H9 (cell line): ENCODE results near the gene FAM114A1. TPM values are rescaled to one million over a fixed set of nuclear protein-coding genes. Genes with fewer than 3 reads are reported as not detected.

ENCODE experiments used
- DNase-seq: peaks from one replicate; pipeline ENCODE4 v3.0.0-alpha.2; 2017
- H2AFZ ChIP-seq: one replicate; pipeline ENCODE4 v1.6.1; 2013; ENCODE audit warnings: mild to moderate bottlenecking, low read length, control low read depth, moderate library complexity
- H2AK5ac ChIP-seq: 2 replicates; pipeline ENCODE4 v1.6.1; 2013; ENCODE audit warnings: low read length, control low read depth, mixed read lengths; ENCODE audit not compliant: insufficient read length
- H2BK120ac ChIP-seq: one replicate; pipeline ENCODE4 v1.6.1; 2013; ENCODE audit warnings: low read depth, mild to moderate bottlenecking, low read length, control low read depth, inconsistent platforms; ENCODE audit not compliant: poor library complexity, severe bottlenecking
- H2BK12ac ChIP-seq: 2 replicates; pipeline ENCODE4 v1.6.1; 2013; ENCODE audit warnings: low read length, control low read depth, mixed read lengths, low read depth; ENCODE audit not compliant: insufficient read length
- H2BK15ac ChIP-seq: 2 replicates; pipeline ENCODE4 v1.6.1; 2013; ENCODE audit warnings: low read depth, low read length, control low read depth
- H2BK20ac ChIP-seq: one replicate; pipeline ENCODE4 v1.6.1; 2013; ENCODE audit warnings: low read depth, mild to moderate bottlenecking, low read length, control low read depth, inconsistent platforms; ENCODE audit not compliant: poor library complexity, severe bottlenecking
- H2BK5ac ChIP-seq: 2 replicates; pipeline ENCODE4 v1.6.1; 2013; ENCODE audit warnings: low read length, control low read depth, mixed read lengths; ENCODE audit not compliant: insufficient read length
- H3K14ac ChIP-seq: 2 replicates; pipeline ENCODE4 v1.6.1; 2013; ENCODE audit warnings: low read length, control low read depth; ENCODE audit not compliant: insufficient read depth
- H3K18ac ChIP-seq: 2 replicates; pipeline ENCODE4 v1.6.1; 2013; ENCODE audit warnings: low read depth, mild to moderate bottlenecking, mixed read lengths, low read length, control low read depth; ENCODE audit not compliant: insufficient read length
- H3K23ac ChIP-seq: 2 replicates; pipeline ENCODE4 v1.6.1; 2013; ENCODE audit warnings: low read length, control low read depth, mixed read lengths, low read depth; ENCODE audit not compliant: insufficient read length
- H3K23me2 ChIP-seq: 2 replicates; pipeline ENCODE4 v1.6.1; 2013; ENCODE audit warnings: low read depth, mild to moderate bottlenecking, mixed read lengths, low read length, control low read depth; ENCODE audit not compliant: insufficient read length, poor library complexity, severe bottlenecking
- H3K27ac ChIP-seq: 2 replicates; pipeline ENCODE4 v1.5.1; 2013; ENCODE audit warnings: low read length, control low read depth, mixed read lengths, low read depth; ENCODE audit not compliant: insufficient read length
- H3K27me3 ChIP-seq: 2 replicates; pipeline ENCODE4 v1.6.1; 2013; ENCODE audit warnings: low read length, control low read depth, inconsistent platforms; ENCODE audit not compliant: insufficient read depth
- H3K4ac ChIP-seq: 2 replicates; pipeline ENCODE4 v1.6.1; 2013; ENCODE audit warnings: low read depth, mild to moderate bottlenecking, control low read depth, inconsistent platforms, low read length, moderate library complexity
- H3K4me1 ChIP-seq: 2 replicates; pipeline ENCODE4 v1.6.1; 2013; ENCODE audit warnings: low read length, control low read depth, inconsistent platforms; ENCODE audit not compliant: insufficient read depth
- H3K4me2 ChIP-seq: 2 replicates; pipeline ENCODE4 v1.6.1; 2013; ENCODE audit warnings: low read length, control low read depth, mixed read lengths; ENCODE audit not compliant: insufficient read length, insufficient read depth
- H3K56ac ChIP-seq: 2 replicates; pipeline ENCODE4 v1.6.1; 2013; ENCODE audit warnings: low read depth, mild to moderate bottlenecking, mixed read lengths, low read length, control low read depth; ENCODE audit not compliant: insufficient read length
- H3K79me1 ChIP-seq: 2 replicates; pipeline ENCODE4 v1.6.1; 2013; ENCODE audit warnings: low read depth, mild to moderate bottlenecking, moderate library complexity, low read length, control low read depth, inconsistent platforms; ENCODE audit not compliant: insufficient read depth, poor library complexity, severe bottlenecking
- H3K79me2 ChIP-seq: 2 replicates; pipeline ENCODE4 v1.6.1; 2013; ENCODE audit warnings: low read length, control low read depth, inconsistent platforms; ENCODE audit not compliant: insufficient read depth
- H3K9ac ChIP-seq: 2 replicates; pipeline ENCODE4 v1.6.1; 2013; ENCODE audit warnings: low read length, control low read depth, mixed read lengths; ENCODE audit not compliant: insufficient read length; ENCODE audit errors: extremely low read depth
- H3K9me3 ChIP-seq: one replicate; pipeline ENCODE4 v1.6.1; 2013; ENCODE audit warnings: low read depth, low read length, inconsistent platforms; ENCODE audit not compliant: control insufficient read depth
- H3T11ph ChIP-seq: one replicate; pipeline ENCODE4 v1.6.1; 2013; ENCODE audit warnings: mild to moderate bottlenecking, low read length, control low read depth, inconsistent platforms
- H4K20me1 ChIP-seq: one replicate; pipeline ENCODE4 v1.6.1; 2013; ENCODE audit not compliant: control insufficient read depth, insufficient read length, insufficient read depth
- H4K5ac ChIP-seq: 2 replicates; pipeline ENCODE4 v1.6.1; 2013; ENCODE audit warnings: low read depth, mild to moderate bottlenecking, mixed read lengths, low read length, control low read depth; ENCODE audit not compliant: insufficient read length
- H4K8ac ChIP-seq: replicated peaks from 2 replicates; pipeline ENCODE4 v1.6.1; 2013; ENCODE audit warnings: low read length, control low read depth, mixed read lengths, low read depth; ENCODE audit not compliant: insufficient read length
- H4K91ac ChIP-seq: 2 replicates; pipeline ENCODE4 v1.6.1; 2013; ENCODE audit warnings: low read depth, mild to moderate bottlenecking, moderate library complexity, mixed read lengths, low read length, control low read depth; ENCODE audit not compliant: insufficient read length
- H3K27ac Mint-ChIP-seq, 3 experiments: 2 replicates in 2 of 3; 3 replicates in 1 of 3; pipeline ENCODE4 v1.8.0; 2020 to 2021; ENCODE audit warnings: mixed read lengths in 3 of 3, mild to moderate bottlenecking in 1 of 3, moderate library complexity in 1 of 3
- H3K27me3 Mint-ChIP-seq: 2 replicates; pipeline ENCODE4 v1.8.0; 2021; ENCODE audit warnings: low read depth, mild to moderate bottlenecking, moderate library complexity, mixed read lengths
- H3K36me3 Mint-ChIP-seq, 3 experiments: 2 replicates in 2 of 3; 3 replicates in 1 of 3; pipeline ENCODE4 v1.8.0; 2020 to 2021; ENCODE audit warnings: low read depth in 3 of 3, mixed read lengths in 3 of 3; ENCODE audit not compliant: insufficient read depth in 1 of 3
- H3K4me1 Mint-ChIP-seq, 2 experiments: 2 replicates each; pipeline ENCODE4 v1.8.0; 2020; ENCODE audit warnings: mixed read lengths in 2 of 2
- H3K4me3 Mint-ChIP-seq, 2 experiments: 2 replicates in 1 of 2; 3 replicates in 1 of 2; pipeline ENCODE4 v1.8.0; 2020 to 2021; ENCODE audit warnings: mild to moderate bottlenecking in 2 of 2, mixed read lengths in 2 of 2, moderate library complexity in 1 of 2
- H3K9me3 Mint-ChIP-seq, 2 experiments: 2 replicates in 1 of 2; 3 replicates in 1 of 2; pipeline ENCODE4 v1.8.0; 2020; ENCODE audit warnings: mild to moderate bottlenecking in 2 of 2, mixed read lengths in 2 of 2, moderate library complexity in 1 of 2
- WGBS: extraction: QIAGEN DNeasy Blood & Tissue Kit; methylation state at CpG from one replicate; pipeline ENCODE4 v1.1.7; 2013; ENCODE audit warnings: missing lambda C conversion rate, low lambda C conversion rate, mixed read lengths; ENCODE audit not compliant: insufficient read length; ENCODE audit errors: extremely low coverage; 5-methylcytosine and 5-hydroxymethylcytosine counted together
- total RNA-seq: library from RNA; stranded (reverse); gene quantifications from 2 replicates; pipeline ENCODE4 v1.2.1, GENCODE V29; 2021
- TF ChIP-seq, protein P1 (sequence below): fragments of 200-600 bp; sonication (generic); conservative IDR thresholded peaks from 3 replicates; pipeline ENCODE4 v1.8.0; 2021; ENCODE audit warnings: antibody characterized with exemption, mild to moderate bottlenecking

Gene FAM114A1
- total RNA-seq, 1 experiment from 2014 or later: 9.9 TPM

DNA sequence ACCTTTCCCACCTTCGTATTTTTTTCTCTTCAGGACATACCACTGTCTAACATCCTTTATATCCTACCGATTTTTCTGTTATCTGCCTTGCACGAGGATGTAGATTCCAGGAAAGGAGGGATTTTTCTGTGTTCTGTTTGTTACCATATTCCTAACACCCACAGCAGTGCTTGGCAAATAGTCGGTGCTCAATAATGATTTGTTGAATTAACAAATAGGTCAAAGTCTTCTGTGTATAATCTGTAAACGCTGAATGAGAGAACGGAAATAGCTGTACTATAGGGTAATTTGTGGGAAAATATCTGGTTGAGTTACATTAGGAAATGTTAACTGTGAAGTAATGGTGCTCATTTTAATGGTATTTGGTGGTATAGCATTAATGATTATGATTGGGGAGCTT, 83.1 kb downstream of the FAM114A1 start:
- Histone ChIP-seq H3K14ac (no peak overlapping the region), H3K56ac (no peak overlapping the region), H4K8ac (no peak overlapping the region), H2AK5ac (no peak overlapping the region), H2BK15ac (no peak overlapping the region), H3K4me2 (no peak overlapping the region), H3K79me1 (no peaks in the 10 kb centered on the region), H3K79me2 (no peaks in the 10 kb centered on the region), H2BK120ac (no peak overlapping the region), H3K9ac (no peak overlapping the region), H2AFZ (no peak overlapping the region), H3K9me3 (no peaks in the 10 kb centered on the region), H3K4ac (no peak overlapping the region), H4K5ac (no peak overlapping the region), H2BK20ac (no peak overlapping the region), H2BK5ac (no peak overlapping the region), H3K23me2 (no peaks in the 10 kb centered on the region), H3K27ac (no peak overlapping the region), H3K23ac (no peak overlapping the region), H3K18ac (no peak overlapping the region), H4K91ac (no peak overlapping the region), H3K27me3 (no peaks in the 10 kb centered on the region), H3T11ph (no peak overlapping the region), H2BK12ac (no peak overlapping the region), H4K20me1 (no peaks in the 10 kb centered on the region), H3K4me1 (no peaks in the 10 kb centered on the region)
- H3K4me3 Mint-ChIP-seq: no peak overlapping the region
- H3K4me1 Mint-ChIP-seq: peaks cover 2 to 3% of the 10 kb centered on the region in 2 experiments; a peak in 2 of 4 replicates
- H3K36me3 Mint-ChIP-seq: no peaks in the 10 kb centered on the region
- H3K27ac Mint-ChIP-seq: no peak overlapping the region
- TF ChIP-seq, protein P1, sequence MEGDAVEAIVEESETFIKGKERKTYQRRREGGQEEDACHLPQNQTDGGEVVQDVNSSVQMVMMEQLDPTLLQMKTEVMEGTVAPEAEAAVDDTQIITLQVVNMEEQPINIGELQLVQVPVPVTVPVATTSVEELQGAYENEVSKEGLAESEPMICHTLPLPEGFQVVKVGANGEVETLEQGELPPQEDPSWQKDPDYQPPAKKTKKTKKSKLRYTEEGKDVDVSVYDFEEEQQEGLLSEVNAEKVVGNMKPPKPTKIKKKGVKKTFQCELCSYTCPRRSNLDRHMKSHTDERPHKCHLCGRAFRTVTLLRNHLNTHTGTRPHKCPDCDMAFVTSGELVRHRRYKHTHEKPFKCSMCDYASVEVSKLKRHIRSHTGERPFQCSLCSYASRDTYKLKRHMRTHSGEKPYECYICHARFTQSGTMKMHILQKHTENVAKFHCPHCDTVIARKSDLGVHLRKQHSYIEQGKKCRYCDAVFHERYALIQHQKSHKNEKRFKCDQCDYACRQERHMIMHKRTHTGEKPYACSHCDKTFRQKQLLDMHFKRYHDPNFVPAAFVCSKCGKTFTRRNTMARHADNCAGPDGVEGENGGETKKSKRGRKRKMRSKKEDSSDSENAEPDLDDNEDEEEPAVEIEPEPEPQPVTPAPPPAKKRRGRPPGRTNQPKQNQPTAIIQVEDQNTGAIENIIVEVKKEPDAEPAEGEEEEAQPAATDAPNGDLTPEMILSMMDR: no peak
- WGBS: 100% methylated on average over 1 of the region's 6 CpGs
- H3K27me3 Mint-ChIP-seq: no peaks in the 10 kb centered on the region
- no peak for DNase-seq
- H3K9me3 Mint-ChIP-seq: no peaks in the 10 kb centered on the region
